OCI-LY3 (cell line): ENCODE results near the gene SDC1.

Source experiments
- H2AFZ ChIP-seq: fragments of 200-600, 300-600 bp; shearing (Covaris generic); 2 replicates; pipeline ENCODE4 v1.6.0; 2014; ENCODE audit warnings: antibody characterized with exemption, low read depth, low read length
- H3K27ac ChIP-seq: fragments of 200-600, 300-600 bp; sonication (generic); 2 replicates; pipeline ENCODE4 v1.5.1; 2014; ENCODE audit warnings: mild to moderate bottlenecking, low read length, moderate library complexity, mixed read lengths
- H3K27me3 ChIP-seq: fragments of 200-600, 300-600 bp; sonication (generic); 2 replicates; pipeline ENCODE4 v1.6.1; 2014; ENCODE audit warnings: low read depth, low read length, mixed read lengths
- H3K36me3 ChIP-seq: fragments of 200-600, 300-600 bp; sonication (generic); replicated peaks from 2 replicates; pipeline ENCODE3; 2014; ENCODE audit warnings: low read depth, low read length, mixed read lengths
- H3K4me1 ChIP-seq: fragments of 300-600, 200-600 bp; sonication (generic); 2 replicates; pipeline ENCODE4 v1.6.1; 2014; ENCODE audit warnings: low read length, mixed read lengths
- H3K4me2 ChIP-seq: fragments of 200-600, 300-600 bp; sonication (generic); 2 replicates; pipeline ENCODE4 v1.6.1; 2014; ENCODE audit warnings: low read length, mixed read lengths
- H3K4me3 ChIP-seq: fragments of 300-600, 200-600 bp; sonication (generic); 2 replicates; pipeline ENCODE4 v1.5.1; 2014; ENCODE audit warnings: antibody characterized with exemption, mild to moderate bottlenecking, low read length, moderate library complexity
- H3K79me2 ChIP-seq: fragments of 300-600, 200-600 bp; shearing (Covaris generic); 2 replicates; pipeline ENCODE4 v1.6.1; 2014; ENCODE audit warnings: mild to moderate bottlenecking, low read length, mixed read lengths
- H3K9ac ChIP-seq: fragments of 300-600, 200-600 bp; shearing (Covaris generic); 2 replicates; pipeline ENCODE4 v1.6.0; 2014; ENCODE audit warnings: mild to moderate bottlenecking, low read length, moderate library complexity
- H3K9me3 ChIP-seq: fragments of 200-600, 300-600 bp; shearing (Covaris generic); 2 replicates; pipeline ENCODE4 v1.6.1; 2014; ENCODE audit warnings: low read length, mixed read lengths; ENCODE audit not compliant: insufficient read depth
- H4K20me1 ChIP-seq: fragments of 200-600, 300-600 bp; sonication (generic); 2 replicates; pipeline ENCODE4 v1.6.1; 2016; ENCODE audit warnings: low read length, mixed read lengths; ENCODE audit not compliant: insufficient read depth
- CTCF ChIP-seq: fragments of 200-600, 300-600 bp; sonication (generic); IDR thresholded peaks from 2 replicates; pipeline ENCODE4 v1.5.1; 2014; ENCODE audit warnings: antibody characterized with exemption, low read length, low read depth
- EZH2phosphoT487 ChIP-seq: fragments of 200-600 bp; shearing (Covaris generic); IDR thresholded peaks from 2 replicates; pipeline ENCODE4 v1.6.1; 2018; ENCODE audit warnings: antibody characterized with exemption, mixed run types, low read depth

SDC1 gene

GRCh38 chr2:20218331-20219320, 6.3 kb downstream of the SDC1 start:
- H3K9ac ChIP-seq: no peak overlapping the region
- peaks cover 20% of the 10 kb centered on the region for H3K27me3 ChIP-seq
- H3K27ac ChIP-seq: no peak overlapping the region
- no peak overlapping the region for H3K4me3 ChIP-seq
- H3K36me3 ChIP-seq: no peaks in the 10 kb centered on the region
- H3K9me3 ChIP-seq: no peaks in the 10 kb centered on the region
- no peaks in the 10 kb centered on the region for H3K79me2 ChIP-seq
- no peak overlapping the region for H3K4me2 ChIP-seq
- H3K4me1 ChIP-seq: peaks cover 15% of the 10 kb centered on the region
- H2AFZ ChIP-seq: no peak overlapping the region
- H4K20me1 ChIP-seq: no peaks in the 10 kb centered on the region
- TF ChIP-seq CTCF (no peak), EZH2phosphoT487 (no peak)

- H3K4me3 ChIP-seq: no peak overlapping the region
- H3K79me2 ChIP-seq: no peaks in the 10 kb centered on the region
These were observed 7.6 kb downstream of the SDC1 start for GRCh38 chr2:20217041-20217970.

GRCh38 chr2:20216130-20217025, 8.6 kb downstream of the SDC1 start:
- TF ChIP-seq CTCF (no peak), EZH2phosphoT487 (no peak)
- Histone ChIP-seq H3K9ac (no peak overlapping the region), H3K79me2 (no peaks in the 10 kb centered on the region), H2AFZ (no peak overlapping the region), H3K4me1 (peaks cover 15% of the 10 kb centered on the region), H3K9me3 (no peaks in the 10 kb centered on the region), H3K36me3 (no peaks in the 10 kb centered on the region), H3K27ac (no peak overlapping the region), H3K4me3 (no peak overlapping the region), H4K20me1 (no peaks in the 10 kb centered on the region), H3K4me2 (no peak overlapping the region), H3K27me3 (peaks cover 3% of the 10 kb centered on the region; the same call in 1 of the 2 replicates)

More at GRCh38 chr2:20217041-20217970, 7.6 kb downstream of the SDC1 start:
- H3K27me3 ChIP-seq: peaks cover 11% of the 10 kb centered on the region
- peaks cover 15% of the 10 kb centered on the region for H3K4me1 ChIP-seq
- H3K4me2 ChIP-seq: no peak overlapping the region
- no peak overlapping the region for H2AFZ ChIP-seq
- H3K9me3 ChIP-seq: no peaks in the 10 kb centered on the region
- no peak overlapping the region for H3K9ac ChIP-seq
- TF ChIP-seq CTCF: no peak
- TF ChIP-seq EZH2phosphoT487: no peak
- H3K36me3 ChIP-seq: no peaks in the 10 kb centered on the region
- no peak overlapping the region for H3K27ac ChIP-seq
- H4K20me1 ChIP-seq: no peaks in the 10 kb centered on the region
